Measurements from ENCODE around the gene TWIST2. TPM values are rescaled to one million over a fixed set of nuclear protein-coding genes. Genes with fewer than 3 reads are reported as not detected.

The TWIST2 gene
- total RNA-seq, 1 experiment from 2014 or later, result 5.0 TPM

DNA sequence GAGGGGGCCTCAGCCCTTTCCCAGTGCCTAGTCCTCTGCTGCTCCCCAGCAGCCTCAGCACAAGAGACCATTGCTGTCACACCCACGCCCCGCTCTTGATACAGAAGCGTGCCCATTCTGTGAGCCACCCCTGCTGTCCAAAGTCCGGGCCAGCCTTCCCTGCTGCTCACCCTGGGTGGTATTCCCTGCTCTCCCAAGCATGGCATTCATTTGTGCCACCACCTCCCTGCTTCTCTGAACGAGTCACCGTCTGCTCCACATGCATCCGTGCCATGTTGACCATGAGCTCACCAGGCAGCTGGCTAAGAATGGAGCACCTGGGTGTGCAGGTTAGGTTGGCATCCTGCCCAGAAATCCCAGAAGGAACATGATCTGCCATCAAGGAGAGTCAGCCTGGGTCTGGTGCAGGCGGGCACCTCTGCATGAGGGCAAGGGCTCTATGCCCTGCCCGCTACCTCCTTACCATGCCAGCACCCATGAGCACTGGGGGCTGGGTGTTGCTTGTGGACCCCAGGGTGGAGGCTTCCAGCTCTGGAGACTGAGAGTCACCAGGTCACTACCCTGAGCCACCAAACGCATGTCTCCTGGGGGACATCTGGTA, 63.0 kb downstream of the TWIST2 start:
- BruUV-seq (replicated peaks), result no TSS peak
- Histone ChIP-seq H3K9me2 (ENCODE audit: insufficient read depth) (no peaks in the 10 kb centered on the region), H2AFZ (no peak overlapping the region), H3F3A (ENCODE audit: insufficient read depth, low read depth) (peaks cover 19% of the 10 kb centered on the region), H3K4me1 (replicated peaks; ENCODE audit: insufficient read depth) (0 out of 2 replicates have a peak, but pooled peaks cover 5% of the 10 kb centered on the region), H3K27ac (no peak overlapping the region), H3K27me3 (ENCODE audit: insufficient read depth, low read depth) (peaks cover 17% of the 10 kb centered on the region; the same call in 1 of the 2 replicates), H3K9me3 (ENCODE audit: insufficient read depth, low read depth) (no peaks in the 10 kb centered on the region), H3K4me2 (no peak overlapping the region), H3K36me3 (ENCODE audit: low read depth) (no peaks in the 10 kb centered on the region), H3K4me3 (no peak overlapping the region), H3K79me2 (ENCODE audit: low read depth) (no peaks in the 10 kb centered on the region), H4K20me1 (ENCODE audit: insufficient read depth) (no peaks in the 10 kb centered on the region)
- no peak for TF ChIP-seq EZH2 (IDR thresholded peaks at IDR 0.05; ENCODE audit: low read depth)
- TF ChIP-seq, protein P1, sequence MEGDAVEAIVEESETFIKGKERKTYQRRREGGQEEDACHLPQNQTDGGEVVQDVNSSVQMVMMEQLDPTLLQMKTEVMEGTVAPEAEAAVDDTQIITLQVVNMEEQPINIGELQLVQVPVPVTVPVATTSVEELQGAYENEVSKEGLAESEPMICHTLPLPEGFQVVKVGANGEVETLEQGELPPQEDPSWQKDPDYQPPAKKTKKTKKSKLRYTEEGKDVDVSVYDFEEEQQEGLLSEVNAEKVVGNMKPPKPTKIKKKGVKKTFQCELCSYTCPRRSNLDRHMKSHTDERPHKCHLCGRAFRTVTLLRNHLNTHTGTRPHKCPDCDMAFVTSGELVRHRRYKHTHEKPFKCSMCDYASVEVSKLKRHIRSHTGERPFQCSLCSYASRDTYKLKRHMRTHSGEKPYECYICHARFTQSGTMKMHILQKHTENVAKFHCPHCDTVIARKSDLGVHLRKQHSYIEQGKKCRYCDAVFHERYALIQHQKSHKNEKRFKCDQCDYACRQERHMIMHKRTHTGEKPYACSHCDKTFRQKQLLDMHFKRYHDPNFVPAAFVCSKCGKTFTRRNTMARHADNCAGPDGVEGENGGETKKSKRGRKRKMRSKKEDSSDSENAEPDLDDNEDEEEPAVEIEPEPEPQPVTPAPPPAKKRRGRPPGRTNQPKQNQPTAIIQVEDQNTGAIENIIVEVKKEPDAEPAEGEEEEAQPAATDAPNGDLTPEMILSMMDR (conservative IDR thresholded peaks at IDR 0.05), result no peak
- ChIA-PET CTCF (no interaction called here), POLR2A (ENCODE audit: unreplicated experiment) (interaction anchor here (0.6 kb wide), 1 partner anchor 37 kb away, joined by 4 read pairs; no protein-coding TSS in a partner anchor)
- intact Hi-C loops (cut with micrococcal nuclease; ENCODE audit: unreplicated experiment), result loop anchor here (5.0 kb wide), 1 partner anchor 49 kb away; no protein-coding TSS in a partner anchor
- peak in 1 of 2 experiments; percentile 43 for DNase-seq

DNA sequence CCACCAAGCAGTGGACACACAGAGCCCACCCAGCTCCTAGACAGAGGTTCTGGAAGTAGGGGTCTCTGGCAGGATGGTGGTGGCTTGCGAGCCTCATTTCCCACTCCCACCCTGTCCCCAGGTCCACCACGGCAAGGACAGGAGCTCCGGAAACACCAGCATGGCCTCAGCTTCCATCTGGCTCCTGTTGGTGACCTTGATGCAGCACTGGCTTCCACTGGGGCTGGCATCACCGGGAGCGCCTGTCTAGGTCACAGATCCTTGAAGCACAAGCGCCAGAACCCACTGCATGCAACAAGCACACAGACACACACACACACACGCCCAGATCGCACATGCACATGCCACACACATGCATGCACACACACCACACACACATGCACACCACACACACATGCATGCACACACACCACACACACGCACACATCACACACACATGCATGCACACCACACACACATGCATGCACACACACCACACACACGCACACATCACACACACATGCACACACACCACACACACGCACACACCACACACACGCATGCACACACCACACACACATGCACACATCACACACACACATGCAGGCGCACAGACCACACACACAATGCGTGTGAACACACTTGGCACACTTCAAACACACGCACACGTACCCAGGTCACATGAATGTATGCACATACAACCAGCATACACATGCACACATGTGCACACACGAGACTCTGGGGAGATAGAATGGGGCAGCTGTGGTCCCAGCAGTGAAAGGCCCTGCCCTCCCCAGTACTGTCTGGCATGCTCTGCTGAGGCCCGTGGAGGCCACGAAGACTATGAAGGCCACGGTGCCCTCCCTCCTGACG, 63.7 kb downstream of the TWIST2 start:
- TF ChIP-seq EZH2 (IDR thresholded peaks at IDR 0.05; ENCODE audit: low read depth), result no peak
- TF ChIP-seq, protein P1 (conservative IDR thresholded peaks at IDR 0.05), result no peak
- Histone ChIP-seq H4K20me1 (ENCODE audit: insufficient read depth) (no peaks in the 10 kb centered on the region), H3K9me3 (ENCODE audit: insufficient read depth, low read depth) (no peaks in the 10 kb centered on the region), H3K79me2 (ENCODE audit: low read depth) (no peaks in the 10 kb centered on the region), H3K27me3 (ENCODE audit: insufficient read depth, low read depth) (peaks cover 21% of the 10 kb centered on the region), H3K9me2 (ENCODE audit: insufficient read depth) (no peaks in the 10 kb centered on the region), H3K4me1 (replicated peaks; ENCODE audit: insufficient read depth) (0 out of 2 replicates have a peak, but pooled peaks cover 5% of the 10 kb centered on the region), H3F3A (ENCODE audit: insufficient read depth, low read depth) (peaks cover 19% of the 10 kb centered on the region), H3K36me3 (ENCODE audit: low read depth) (no peaks in the 10 kb centered on the region), H3K4me2 (no peak overlapping the region), H3K4me3 (no peak overlapping the region), H2AFZ (no peak overlapping the region), H3K27ac (no peak overlapping the region)
- ChIA-PET POLR2A (ENCODE audit: unreplicated experiment) (interaction anchor here (0.6 kb wide), 1 partner anchor 36 kb away, joined by 4 read pairs; no protein-coding TSS in a partner anchor), CTCF (no interaction called here)
- DNase-seq, result no peak
- BruUV-seq (replicated peaks), result no TSS peak
- intact Hi-C loops (cut with micrococcal nuclease; ENCODE audit: unreplicated experiment), result loop anchor here (5.0 kb wide), 1 partner anchor 49 kb away; no protein-coding TSS in a partner anchor

DNA sequence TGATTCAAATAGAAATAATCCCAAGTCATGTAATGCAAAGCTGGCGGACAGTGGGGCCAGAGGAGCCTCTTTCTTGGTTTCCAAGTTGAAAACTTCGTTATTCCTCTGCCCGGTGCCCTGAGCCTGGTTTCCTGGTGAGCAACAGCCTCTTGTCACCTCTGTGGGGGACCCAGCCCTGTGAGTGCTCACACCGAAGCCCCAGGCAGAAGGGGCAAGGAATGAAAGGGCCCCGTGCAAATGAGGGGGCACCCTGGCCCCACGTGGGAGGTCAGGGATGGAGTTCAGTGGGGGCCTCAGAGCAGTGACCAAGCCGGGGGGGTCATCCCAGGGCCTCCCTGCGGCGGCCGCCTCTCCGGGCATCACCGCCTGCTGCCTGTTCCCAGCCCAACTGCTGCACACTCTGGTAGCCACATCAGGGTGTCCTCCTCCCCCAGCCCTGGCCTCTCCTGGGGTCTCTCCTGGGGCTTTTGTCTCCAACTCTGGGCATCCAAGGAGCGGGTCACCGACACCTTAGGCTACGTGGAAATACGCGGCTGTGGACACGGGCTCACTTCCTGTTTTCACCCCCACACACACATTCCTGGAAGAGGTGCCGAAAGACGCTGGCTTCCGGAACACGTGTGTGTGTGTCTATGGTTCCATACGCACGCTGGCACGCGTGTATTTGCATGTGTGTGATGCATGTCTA, 64.5 kb downstream of the TWIST2 start:
- Histone ChIP-seq H3K4me1 (replicated peaks; ENCODE audit: insufficient read depth) (0 out of 2 replicates have a peak, but pooled peaks cover 5% of the 10 kb centered on the region), H3K9me2 (ENCODE audit: insufficient read depth) (no peaks in the 10 kb centered on the region), H3F3A (ENCODE audit: insufficient read depth, low read depth) (peaks cover 19% of the 10 kb centered on the region), H3K4me3 (no peak overlapping the region), H4K20me1 (ENCODE audit: insufficient read depth) (no peaks in the 10 kb centered on the region), H3K9me3 (ENCODE audit: insufficient read depth, low read depth) (no peaks in the 10 kb centered on the region), H3K36me3 (ENCODE audit: low read depth) (no peaks in the 10 kb centered on the region), H2AFZ (no peak overlapping the region), H3K79me2 (ENCODE audit: low read depth) (no peaks in the 10 kb centered on the region), H3K27ac (no peak overlapping the region), H3K4me2 (no peak overlapping the region), H3K27me3 (ENCODE audit: insufficient read depth, low read depth) (peaks cover 29% of the 10 kb centered on the region)
- no TSS peak for BruUV-seq (replicated peaks)
- intact Hi-C loops (cut with micrococcal nuclease; ENCODE audit: unreplicated experiment), result loop anchor here (5.0 kb wide), 1 partner anchor 50 kb away; no protein-coding TSS in a partner anchor
- POLR2A ChIA-PET (ENCODE audit: unreplicated experiment), result no interaction called here
- DNase-seq, result no peak
- CTCF ChIA-PET, result no interaction called here
- TF ChIP-seq, protein P1 (conservative IDR thresholded peaks at IDR 0.05), result no peak
- TF ChIP-seq EZH2 (IDR thresholded peaks at IDR 0.05; ENCODE audit: low read depth), result no peak
